ENCODE results near the gene PSMG1.

- TF ChIP-seq CTCF (IDR thresholded peaks at IDR 0.05) (no peak), POLR2AphosphoS5 (IDR thresholded peaks at IDR 0.05) (no peak), POLR2A (IDR thresholded peaks at IDR 0.05) (no peak), EP300 (IDR thresholded peaks at IDR 0.05) (no peak)
These were observed 25.5 kb upstream of the PSMG1 start for GRCh38 chr21:39208624-39209333.
